ENCODE measurements around the gene WIF1. TPM values are rescaled to one million over a fixed set of nuclear protein-coding genes. Genes with fewer than 3 reads are reported as not detected.

WIF1 gene
- total RNA-seq, 1 donor from 2014 or later = 0.62 TPM

GRCh38 chr12:65125975-65126374 lies 4.9 kb upstream of the WIF1 start:
- no peak for DNase-seq (ENCODE audit: missing footprints)
- no peak for ATAC-seq
- intact Hi-C loops (cut with DNase I) = loop anchor here (10.0 kb wide), 1 partner anchor 321 kb away; no protein-coding TSS in a partner anchor

GRCh38 chr12:65125247-65125646 lies 4.1 kb upstream of the WIF1 start:
- DNase-seq (ENCODE audit: missing footprints) (no peak), ATAC-seq (no peak)
- intact Hi-C loops (cut with DNase I) = loop anchor here (10.0 kb wide), 1 partner anchor 320 kb away; no protein-coding TSS in a partner anchor

DNA sequence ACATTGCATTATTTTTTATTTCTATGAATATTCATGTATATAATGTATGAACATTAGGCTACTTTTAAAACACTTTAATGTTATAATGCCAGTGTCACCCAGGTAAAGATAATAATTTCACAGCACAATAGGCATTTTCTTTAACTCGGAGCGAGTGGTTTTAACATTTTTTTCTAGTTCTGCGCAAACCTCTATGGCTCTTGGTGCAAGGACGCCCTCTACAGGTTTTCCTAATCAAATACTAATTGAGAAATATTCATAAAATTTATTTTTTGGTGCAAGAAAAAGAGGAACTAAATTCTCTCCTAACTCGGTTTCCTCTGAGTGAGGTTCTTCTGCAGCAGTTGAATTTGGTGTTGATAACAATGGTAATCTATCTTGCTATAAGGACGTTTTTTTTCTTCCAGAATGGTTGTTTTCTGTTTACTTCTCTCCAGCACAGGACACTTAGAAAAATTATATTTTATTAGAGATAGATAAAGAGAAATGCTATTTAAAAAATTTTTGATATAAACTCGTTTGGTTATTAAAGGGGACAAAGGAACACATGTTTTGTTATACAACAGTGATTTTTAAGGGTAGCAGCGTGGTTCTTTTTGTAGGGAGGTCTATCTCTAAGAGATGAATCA lies 2.4 kb upstream of the WIF1 start:
- no peak for DNase-seq (ENCODE audit: missing footprints)
- no peak for ATAC-seq
- intact Hi-C loops (cut with DNase I) = loop anchor here (5.0 to 10.0 kb wide), 3 partner anchors 109 to 319 kb away; no protein-coding TSS in a partner anchor

DNA sequence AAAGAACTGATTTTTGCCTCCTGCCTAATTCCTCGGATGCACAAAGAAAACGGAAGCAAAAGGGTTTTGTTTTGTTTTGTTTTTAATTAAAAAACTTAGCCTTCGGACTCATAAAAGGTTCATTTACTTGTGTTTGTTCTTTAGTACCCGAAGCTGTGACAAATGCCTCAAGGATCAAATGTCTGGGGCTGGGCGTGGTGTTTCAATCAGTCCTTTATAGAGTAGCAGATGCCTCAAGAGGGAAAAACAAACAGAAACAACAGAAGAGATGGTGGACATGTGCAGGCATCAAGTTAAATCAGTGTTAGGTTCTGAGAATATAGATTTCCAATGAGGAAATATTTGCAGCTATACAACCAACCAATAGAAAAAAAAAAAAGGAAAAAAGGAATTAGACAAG lies 1.6 kb upstream of the WIF1 start:
- intact Hi-C loops (cut with DNase I) = loop anchor here (5.0 to 10.0 kb wide), 3 partner anchors 110 to 318 kb away; no protein-coding TSS in a partner anchor
- ATAC-seq (no peak), DNase-seq (ENCODE audit: missing footprints) (no peak)

DNA sequence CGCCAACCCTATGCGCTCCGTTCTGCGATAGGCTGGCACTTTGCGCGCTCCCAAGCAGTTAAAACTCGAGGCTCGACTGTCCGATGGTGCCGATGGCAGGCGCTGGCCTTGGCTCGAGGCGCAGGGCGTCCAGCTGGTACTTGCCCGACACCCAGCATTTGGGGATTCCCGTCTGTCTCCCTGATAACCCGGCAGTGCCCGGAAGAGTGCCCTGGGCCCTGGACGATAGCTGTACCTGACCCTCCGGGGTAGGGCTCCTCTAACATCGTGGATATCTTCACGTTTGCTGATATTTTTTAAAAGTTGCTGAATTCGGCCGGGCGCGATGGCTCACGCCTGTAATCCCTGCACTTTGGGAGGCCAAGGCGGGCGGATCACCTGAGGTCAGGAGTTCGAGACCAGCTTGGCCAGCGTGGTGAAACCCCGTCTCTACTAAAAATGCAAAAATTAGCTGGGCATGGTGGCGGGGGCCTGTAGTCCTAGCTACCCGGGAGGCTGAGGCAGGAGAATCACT lies 908 bp upstream of the WIF1 start:
- intact Hi-C loops (cut with DNase I) = loop anchor here (5.0 to 10.0 kb wide), 3 partner anchors 110 to 317 kb away; no protein-coding TSS in a partner anchor
- DNase-seq (ENCODE audit: missing footprints) (no peak), ATAC-seq (no peak)

- no peak for ATAC-seq
- DNase-seq (ENCODE audit: missing footprints) = no peak
- intact Hi-C loops (cut with DNase I) = no loop called here
These were observed 2.0 kb downstream of the WIF1 start for GRCh38 chr12:65119063-65119462.

DNA sequence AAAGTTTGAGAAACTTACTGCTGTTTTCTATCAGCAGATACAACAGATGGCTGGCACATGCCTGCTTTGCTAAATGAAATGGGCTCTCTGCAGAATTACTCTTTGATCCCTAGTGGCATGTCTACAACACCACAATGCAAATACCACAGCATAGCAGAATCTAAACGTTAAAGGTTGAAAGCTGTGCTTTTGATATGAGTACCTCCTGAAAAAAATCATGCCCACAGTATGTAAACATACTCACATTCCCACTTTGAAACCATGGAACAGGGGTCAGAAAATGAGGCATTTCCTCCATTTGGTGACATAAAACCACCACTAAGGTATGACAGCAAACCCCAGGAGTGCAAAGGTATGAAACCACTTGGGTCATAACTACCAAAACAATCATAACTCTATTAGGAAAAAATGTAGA lies 7.5 kb downstream of the WIF1 start:
- ATAC-seq (no peak), DNase-seq (ENCODE audit: missing footprints) (no peak)
- intact Hi-C loops (cut with DNase I) = no loop called here

DNA sequence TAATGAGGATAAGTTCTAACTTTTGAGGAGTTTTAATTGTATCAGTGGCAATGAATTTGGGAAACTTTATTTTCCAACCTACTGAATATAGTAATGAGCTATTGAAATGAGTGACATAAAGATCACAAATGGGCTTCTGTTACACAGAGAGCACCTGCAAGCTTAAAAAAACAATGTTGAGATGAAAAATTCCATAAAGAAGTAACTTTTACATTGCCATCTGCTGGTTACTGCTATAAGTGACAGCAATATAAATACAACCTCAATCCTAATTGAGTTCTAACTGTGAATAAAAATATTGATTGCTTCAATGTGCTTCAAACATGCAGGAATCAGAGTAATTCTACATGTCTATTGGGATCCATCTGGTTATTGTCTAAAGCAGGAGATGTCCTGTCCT lies 14.2 kb downstream of the WIF1 start:
- intact Hi-C loops (cut with DNase I) = loop anchor here (5.0 kb wide), 1 partner anchor 215 kb away; no protein-coding TSS in a partner anchor
- ATAC-seq = no peak

GRCh38 chr12:65100140-65100539 lies 21.0 kb downstream of the WIF1 start:
- DNase-seq (ENCODE audit: missing footprints) (no peak), ATAC-seq (no peak)
- intact Hi-C loops (cut with DNase I) = no loop called here

More for the DNA sequence above, 14.2 kb downstream of the WIF1 start:
- DNase-seq (ENCODE audit: missing footprints) = no peak

- DNase-seq (ENCODE audit: missing footprints) (no peak), ATAC-seq (no peak)
These were observed 21.9 kb downstream of the WIF1 start for GRCh38 chr12:65099182-65099581.

GRCh38 chr12:65098364-65098763 lies 22.7 kb downstream of the WIF1 start:
- ATAC-seq = no peak
- intact Hi-C loops (cut with DNase I) = no loop called here
- no peak for DNase-seq (ENCODE audit: missing footprints)

More at GRCh38 chr12:65099182-65099581, 21.9 kb downstream of the WIF1 start:
- intact Hi-C loops (cut with DNase I) = no loop called here

GRCh38 chr12:65094722-65095121 lies 26.4 kb downstream of the WIF1 start:
- ATAC-seq (no peak), DNase-seq (ENCODE audit: missing footprints) (no peak)

DNA sequence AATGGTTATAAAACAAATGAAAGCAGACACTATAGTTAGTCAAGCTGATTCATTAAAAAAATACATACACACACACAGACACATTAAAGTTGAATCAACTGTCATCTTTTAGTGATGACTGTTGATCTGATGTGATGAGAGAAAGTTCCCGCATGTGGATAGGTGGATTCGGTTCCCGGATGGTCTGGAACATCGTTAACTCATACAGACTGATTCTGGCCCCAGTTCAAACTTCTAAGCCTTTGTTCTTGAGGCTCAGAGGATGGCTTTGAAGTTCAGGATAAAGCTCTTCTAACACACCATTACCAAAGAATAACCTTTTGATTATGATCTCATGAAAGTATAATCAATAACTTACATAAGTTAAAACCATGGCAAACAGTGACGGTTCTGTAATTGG lies 27.5 kb downstream of the WIF1 start:
- intact Hi-C loops (cut with DNase I) = no loop called here
- DNase-seq (ENCODE audit: missing footprints) (no peak), ATAC-seq (no peak)

More at GRCh38 chr12:65094722-65095121, 26.4 kb downstream of the WIF1 start:
- intact Hi-C loops (cut with DNase I) = no loop called here

DNA sequence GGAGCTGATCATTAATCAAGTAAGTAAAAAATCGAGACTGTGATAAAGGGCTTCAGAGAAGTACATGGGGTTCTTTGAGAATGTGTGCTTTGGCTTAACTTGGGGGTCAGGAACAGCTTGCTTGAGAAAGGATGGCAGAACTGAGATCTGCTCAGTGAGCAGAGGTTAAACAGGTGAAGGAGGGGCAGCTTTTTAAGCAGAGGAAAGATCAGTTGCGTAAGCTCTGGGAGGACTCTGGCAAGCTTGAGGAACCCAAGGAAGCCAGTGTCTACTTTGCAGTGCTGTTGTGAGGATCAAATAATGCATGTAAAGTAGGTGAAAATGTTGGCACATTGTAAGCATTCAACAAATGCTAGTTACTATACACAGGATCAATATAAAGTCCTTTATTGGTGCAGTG lies 30.6 kb downstream of the WIF1 start:
- no peak for DNase-seq (ENCODE audit: missing footprints)

DNA sequence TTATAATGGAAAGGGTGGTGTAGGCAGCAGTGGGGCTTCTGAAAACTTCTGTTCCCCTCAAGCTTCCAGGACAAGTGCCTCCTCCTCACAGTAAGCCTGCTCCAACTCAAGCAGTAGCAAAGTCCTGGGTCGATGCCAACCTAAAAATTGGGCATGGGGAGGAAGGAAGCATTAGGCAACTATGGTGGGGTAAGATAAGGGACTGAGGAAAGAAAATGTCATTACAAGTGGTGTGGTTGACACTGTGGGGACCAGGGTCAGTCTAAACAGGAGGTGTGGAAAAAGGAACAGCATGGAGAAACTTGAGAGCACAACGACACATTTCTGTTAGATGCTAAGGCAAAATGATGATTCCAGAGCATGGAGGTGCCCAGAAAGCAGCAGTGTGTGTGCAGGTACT lies 34.9 kb downstream of the WIF1 start:
- DNase-seq (ENCODE audit: missing footprints) (no peak), ATAC-seq (no peak)
- intact Hi-C loops (cut with DNase I) = no loop called here

More for the DNA sequence above, 30.6 kb downstream of the WIF1 start:
- no peak for ATAC-seq
- intact Hi-C loops (cut with DNase I) = no loop called here

DNA sequence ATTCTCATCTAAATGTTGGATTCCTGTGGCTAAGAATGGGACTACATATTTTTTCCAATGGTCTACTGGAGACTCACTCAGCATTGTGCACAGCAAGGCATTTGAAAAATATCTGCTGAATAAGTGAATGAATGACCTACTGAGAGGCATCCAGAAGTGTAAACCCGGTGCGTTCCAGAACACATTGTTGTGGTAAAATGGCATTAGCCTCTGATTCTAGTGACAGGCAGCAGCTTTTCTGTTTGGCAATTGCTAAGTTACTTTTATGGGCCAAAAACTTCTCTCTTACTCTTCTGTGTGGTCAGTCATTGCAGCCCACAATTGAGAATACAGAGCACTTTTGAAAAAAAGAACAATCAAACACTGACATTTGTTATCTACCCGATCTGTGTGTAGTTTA lies 36.5 kb downstream of the WIF1 start:
- no peak for DNase-seq (ENCODE audit: missing footprints)
- ATAC-seq = no peak
- intact Hi-C loops (cut with DNase I) = no loop called here

- DNase-seq (ENCODE audit: missing footprints) = no peak
- ATAC-seq = no peak
- intact Hi-C loops (cut with DNase I) = no loop called here
These were observed 37.5 kb downstream of the WIF1 start for GRCh38 chr12:65083581-65083980.

DNA sequence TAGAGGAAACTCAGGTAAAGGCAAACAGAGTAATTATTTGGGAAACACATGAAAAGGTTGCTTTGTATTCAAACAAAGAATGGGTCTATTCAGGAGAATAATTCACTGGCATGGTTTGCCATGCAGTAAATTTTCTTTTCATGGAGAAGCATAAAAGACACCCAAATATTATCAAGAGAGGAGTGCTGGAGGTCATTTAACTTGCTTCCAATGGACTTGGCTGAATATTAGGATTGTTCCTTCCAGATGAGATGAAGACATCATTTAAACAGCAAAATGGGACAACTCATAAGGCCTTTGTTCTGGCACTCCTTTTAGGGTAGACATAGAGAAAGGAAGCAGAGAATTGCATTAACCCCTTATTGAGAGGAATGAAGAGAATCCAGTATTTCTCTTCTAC lies 38.7 kb downstream of the WIF1 start:
- intact Hi-C loops (cut with DNase I) = no loop called here
- ATAC-seq (no peak), DNase-seq (ENCODE audit: missing footprints) (no peak)

DNA sequence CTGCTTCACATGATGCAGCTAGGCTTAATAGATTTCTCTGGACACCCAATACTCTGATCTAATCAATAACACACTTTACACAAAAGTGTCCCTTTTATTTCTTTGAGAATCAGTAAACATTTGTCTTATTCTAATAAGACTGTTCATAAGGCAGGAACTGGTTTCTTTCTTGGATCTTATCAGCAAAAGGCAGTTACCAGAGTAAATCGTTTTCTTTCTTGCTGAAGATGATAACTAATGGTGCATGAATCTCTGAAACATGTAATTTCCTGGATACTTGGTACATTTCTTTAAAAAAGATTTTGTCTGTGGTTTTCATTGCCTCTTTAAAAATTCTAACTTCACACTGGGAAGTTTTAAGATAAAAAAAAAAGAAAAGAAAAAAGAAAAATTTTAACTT lies 39.6 kb downstream of the WIF1 start:
- ATAC-seq = no peak
- intact Hi-C loops (cut with DNase I) = no loop called here
- no peak for DNase-seq (ENCODE audit: missing footprints)

- intact Hi-C loops (cut with DNase I) = no loop called here
- ATAC-seq (no peak), DNase-seq (ENCODE audit: missing footprints) (no peak)
These were observed 46.2 kb downstream of the WIF1 start for GRCh38 chr12:65074932-65075331.

DNA sequence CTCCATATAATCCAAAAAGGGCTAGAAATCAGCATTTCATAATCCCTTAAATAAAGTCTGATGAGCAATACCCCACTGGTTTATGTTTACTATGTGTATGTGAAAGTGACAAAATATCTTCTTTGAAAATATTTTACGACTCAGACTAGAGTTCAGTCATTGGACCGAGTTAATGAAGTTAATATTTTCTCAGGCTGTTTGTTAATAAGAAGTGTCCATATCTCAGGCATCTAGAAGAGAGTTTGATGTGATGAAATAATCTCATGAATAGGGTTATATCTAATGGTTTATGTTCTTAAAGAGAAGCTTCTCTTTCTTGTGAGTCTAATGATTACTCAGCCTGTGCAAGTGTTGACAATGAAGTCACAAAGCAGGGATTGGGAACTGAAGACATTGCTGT lies 51.8 kb downstream of the WIF1 start:
- intact Hi-C loops (cut with DNase I) = no loop called here
- ATAC-seq (no peak), DNase-seq (ENCODE audit: missing footprints) (no peak)
